WI38 (cell line): Measurements from ENCODE around the gene MED27.
"Not testable (repeated sequence)": the region's sequence is repeated elsewhere in the genome, so short reads cannot be mapped to it uniquely, and the experiment has no call there.

Source experiments
- H3K4me3 ChIP-seq: 2 replicates; pipeline ENCODE4 v1.5.1; 2011; ENCODE audit warnings: low read depth, mild to moderate bottlenecking, control low read depth, low read length
- CTCF ChIP-seq: IDR thresholded peaks from 2 replicates; pipeline ENCODE4 v1.5.1; 2012; ENCODE audit warnings: low read depth, mild to moderate bottlenecking, control low read depth, low read length

The MED27 gene

GRCh38 chr9:131936929-131937328 is 142.7 kb downstream of the MED27 start:
- TF ChIP-seq CTCF = no peak
- H3K4me3 ChIP-seq = no peak overlapping the region

- no peak for TF ChIP-seq CTCF
- no peak overlapping the region for H3K4me3 ChIP-seq
Measured at GRCh38 chr9:131934673-131935072, 145.0 kb downstream of the MED27 start.

- no peak overlapping the region for H3K4me3 ChIP-seq
- TF ChIP-seq CTCF = no peak
Measured at GRCh38 chr9:131927091-131927490, 152.6 kb downstream of the MED27 start.

- H3K4me3 ChIP-seq = no peak overlapping the region
- TF ChIP-seq CTCF = no peak
Measured at GRCh38 chr9:131926360-131926922, 153.2 kb downstream of the MED27 start.

- TF ChIP-seq CTCF = no peak
Measured at GRCh38 chr9:131925677-131926177, 153.9 kb downstream of the MED27 start.

GRCh38 chr9:131923766-131924165 is 155.9 kb downstream of the MED27 start:
- no peak overlapping the region for H3K4me3 ChIP-seq
- no peak for TF ChIP-seq CTCF

More at GRCh38 chr9:131925677-131926177, 153.9 kb downstream of the MED27 start:
- no peak overlapping the region for H3K4me3 ChIP-seq

GRCh38 chr9:131923132-131923671 is 156.5 kb downstream of the MED27 start:
- TF ChIP-seq CTCF = no peak
- H3K4me3 ChIP-seq = no peak overlapping the region

- H3K4me3 ChIP-seq = not testable (repeated sequence)
Measured at GRCh38 chr9:131921635-131922034, 158.0 kb downstream of the MED27 start.
